IPS DF 6.9 (cell line): ENCODE measurements around the gene SMYD3.

ENCODE experiments used
- DNase-seq: peaks from one replicate; pipeline ENCODE4 v3.0.0-alpha.2; 2013; ENCODE audit warnings: low read depth, low spot score
- H3K27ac ChIP-seq: one replicate; pipeline ENCODE4 v1.5.1; 2013; ENCODE audit warnings: low read length, control low read depth
- H3K27me3 ChIP-seq: 2 replicates; pipeline ENCODE4 v1.6.1; 2013; ENCODE audit warnings: mild to moderate bottlenecking, low read length; ENCODE audit not compliant: control insufficient read depth, insufficient read depth
- H3K36me3 ChIP-seq: 2 replicates; pipeline ENCODE4 v1.6.1; 2013; ENCODE audit warnings: low read length; ENCODE audit not compliant: control insufficient read depth, insufficient read depth
- H3K4me1 ChIP-seq: 2 replicates; pipeline ENCODE4 v1.6.1; 2013; ENCODE audit warnings: low read length; ENCODE audit not compliant: control insufficient read depth, insufficient read depth
- H3K4me3 ChIP-seq: 2 replicates; pipeline ENCODE4 v1.5.1; 2013; ENCODE audit warnings: mild to moderate bottlenecking, low read length
- H3K9me3 ChIP-seq: 2 replicates; pipeline ENCODE4 v1.6.1; 2013; ENCODE audit warnings: low read length, inconsistent platforms; ENCODE audit not compliant: control insufficient read depth, insufficient read depth
- WGBS: extraction: QIAGEN DNeasy Blood & Tissue Kit; methylation state at CpG from one replicate; pipeline ENCODE4 v1.1.7; 2013; ENCODE audit warnings: mixed read lengths, missing lambda C conversion rate; ENCODE audit not compliant: insufficient read length, insufficient coverage; 5-methylcytosine and 5-hydroxymethylcytosine counted together

Gene SMYD3

GRCh38 chr1:246533371-246533905, 26.4 kb upstream of the SMYD3 start:
- Histone ChIP-seq H3K9me3 (no peaks in the 10 kb centered on the region), H3K4me3 (no peak overlapping the region), H3K27ac (no peak overlapping the region), H3K4me1 (no peaks in the 10 kb centered on the region), H3K36me3 (no peaks in the 10 kb centered on the region), H3K27me3 (no peaks in the 10 kb centered on the region)
- no peak for DNase-seq
- WGBS, result no CpG with 5 or more reads among the region's 2 CpGs

- no peak for DNase-seq
- Histone ChIP-seq H3K27ac (no peak overlapping the region), H3K4me3 (no peak overlapping the region), H3K4me1 (no peaks in the 10 kb centered on the region), H3K9me3 (no peaks in the 10 kb centered on the region), H3K36me3 (no peaks in the 10 kb centered on the region), H3K27me3 (no peaks in the 10 kb centered on the region)
- no CpG with 5 or more reads among the region's 1 CpG for WGBS
Measured at GRCh38 chr1:246532519-246532918, 25.4 kb upstream of the SMYD3 start.

DNA sequence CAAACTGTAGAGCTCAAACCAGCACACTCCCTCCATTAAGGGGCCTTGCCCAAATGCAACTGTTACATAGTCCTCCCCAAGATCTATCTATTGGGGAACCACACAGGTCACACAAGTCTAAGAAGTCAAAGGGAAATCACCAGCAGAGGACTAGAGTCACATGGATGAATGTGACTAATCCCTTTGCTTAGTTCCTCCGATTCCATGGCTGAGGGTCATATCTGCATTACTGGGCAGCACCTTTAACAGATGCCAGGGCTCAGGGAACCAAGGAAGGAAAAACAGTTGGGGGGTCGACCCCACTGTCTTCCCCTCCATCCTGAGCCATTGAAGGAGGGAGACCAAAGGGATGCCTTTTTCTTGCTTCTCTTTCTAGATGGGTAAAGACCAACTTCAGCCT, 23.4 kb upstream of the SMYD3 start:
- Histone ChIP-seq H3K4me1 (no peaks in the 10 kb centered on the region), H3K36me3 (no peaks in the 10 kb centered on the region), H3K4me3 (no peak overlapping the region), H3K27me3 (no peaks in the 10 kb centered on the region), H3K9me3 (no peaks in the 10 kb centered on the region), H3K27ac (no peak overlapping the region)
- DNase-seq, result no peak
- no CpG with 5 or more reads among the region's 2 CpGs for WGBS

DNA sequence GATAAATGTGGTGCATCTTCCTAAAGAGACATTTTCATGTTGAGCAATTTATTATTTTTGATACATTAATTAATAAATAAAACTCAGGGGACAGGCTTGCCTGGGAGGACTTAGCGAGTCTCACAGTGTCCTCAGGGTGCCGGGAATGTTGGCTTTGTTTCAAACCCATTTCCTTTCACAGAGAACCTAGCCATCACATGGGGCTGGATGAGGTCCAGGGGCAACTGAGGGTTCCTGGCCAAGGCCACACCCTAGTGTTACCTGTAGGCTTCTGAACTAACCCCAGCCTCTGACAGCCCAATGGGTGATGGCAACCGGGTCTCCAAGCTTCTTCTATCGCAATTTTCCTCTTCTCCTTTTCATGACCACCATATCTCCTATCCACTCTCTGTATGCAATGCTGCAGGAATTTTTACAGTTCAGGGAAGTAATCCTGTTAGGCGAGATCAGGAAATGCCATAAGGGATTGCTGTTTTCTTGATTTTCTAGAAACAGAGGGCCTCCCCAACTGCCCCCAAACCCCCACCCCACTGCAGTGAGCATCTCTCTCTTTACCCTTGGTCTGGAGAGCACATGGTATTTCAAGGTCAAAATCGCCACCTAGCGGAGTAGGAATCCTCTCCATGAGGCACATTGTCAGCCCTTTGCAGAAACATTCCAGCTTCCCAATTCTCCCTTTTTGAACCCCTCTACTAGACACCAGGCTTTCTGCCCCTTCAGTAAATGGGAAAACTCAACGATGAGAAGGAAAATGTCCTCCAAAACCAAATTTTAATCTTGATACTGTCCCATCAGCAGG, 22.1 kb upstream of the SMYD3 start:
- no peak overlapping the region for H3K27ac ChIP-seq
- H3K4me3 ChIP-seq, result no peak overlapping the region
- no peaks in the 10 kb centered on the region for H3K36me3 ChIP-seq
- no peak for DNase-seq
- no peaks in the 10 kb centered on the region for H3K27me3 ChIP-seq
- H3K4me1 ChIP-seq, result no peaks in the 10 kb centered on the region
- no CpG with 5 or more reads among the region's 8 CpGs for WGBS
- no peaks in the 10 kb centered on the region for H3K9me3 ChIP-seq

- no CpG with 5 or more reads among the region's 5 CpGs for WGBS
- no peak overlapping the region for H3K27ac ChIP-seq
- H3K36me3 ChIP-seq, result no peaks in the 10 kb centered on the region
- H3K4me3 ChIP-seq, result no peak overlapping the region
- DNase-seq, result no peak
- no peaks in the 10 kb centered on the region for H3K4me1 ChIP-seq
- no peaks in the 10 kb centered on the region for H3K9me3 ChIP-seq
- no peaks in the 10 kb centered on the region for H3K27me3 ChIP-seq
Measured at GRCh38 chr1:246527402-246528088, 20.5 kb upstream of the SMYD3 start.

- no peaks in the 10 kb centered on the region for H3K9me3 ChIP-seq
- WGBS, result no CpG with 5 or more reads among the region's 7 CpGs
- no peak overlapping the region for H3K4me3 ChIP-seq
- no peaks in the 10 kb centered on the region for H3K36me3 ChIP-seq
- no peaks in the 10 kb centered on the region for H3K4me1 ChIP-seq
- no peak for DNase-seq
- no peaks in the 10 kb centered on the region for H3K27me3 ChIP-seq
- H3K27ac ChIP-seq, result no peak overlapping the region
Measured at GRCh38 chr1:246526915-246527314, 19.8 kb upstream of the SMYD3 start.

DNA sequence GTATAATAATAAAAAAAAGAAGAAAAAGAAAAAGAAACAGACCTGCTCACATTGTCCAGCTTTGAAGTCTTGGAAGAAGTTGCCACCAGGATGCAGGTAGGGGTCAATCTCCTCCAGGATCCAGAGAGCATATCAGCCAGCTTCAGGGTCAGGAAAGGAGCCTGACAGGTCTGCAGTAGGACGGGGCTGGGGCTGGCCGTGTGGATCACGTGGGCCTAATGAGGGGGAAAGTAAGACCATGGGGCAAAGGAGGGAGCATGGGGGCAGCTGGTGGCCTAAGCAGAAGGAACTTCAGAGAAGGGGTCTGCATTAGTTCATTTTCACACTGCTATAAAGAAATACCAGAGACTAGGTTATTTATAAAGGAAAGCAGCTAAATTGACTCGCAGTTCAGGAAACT, 19.3 kb upstream of the SMYD3 start:
- Histone ChIP-seq H3K4me3 (no peak overlapping the region), H3K27ac (no peak overlapping the region), H3K4me1 (no peaks in the 10 kb centered on the region), H3K36me3 (no peaks in the 10 kb centered on the region), H3K9me3 (no peaks in the 10 kb centered on the region), H3K27me3 (no peaks in the 10 kb centered on the region)
- no CpG with 5 or more reads among the region's 4 CpGs for WGBS
- no peak for DNase-seq

GRCh38 chr1:246519514-246519913, 12.4 kb upstream of the SMYD3 start:
- H3K4me1 ChIP-seq, result no peaks in the 10 kb centered on the region
- H3K36me3 ChIP-seq, result no peaks in the 10 kb centered on the region
- H3K27ac ChIP-seq, result no peak overlapping the region
- DNase-seq, result no peak
- peaks cover 2% of the 10 kb centered on the region for H3K9me3 ChIP-seq
- no CpG with 5 or more reads among the region's 1 CpG for WGBS
- no peak overlapping the region for H3K4me3 ChIP-seq
- H3K27me3 ChIP-seq, result no peaks in the 10 kb centered on the region

DNA sequence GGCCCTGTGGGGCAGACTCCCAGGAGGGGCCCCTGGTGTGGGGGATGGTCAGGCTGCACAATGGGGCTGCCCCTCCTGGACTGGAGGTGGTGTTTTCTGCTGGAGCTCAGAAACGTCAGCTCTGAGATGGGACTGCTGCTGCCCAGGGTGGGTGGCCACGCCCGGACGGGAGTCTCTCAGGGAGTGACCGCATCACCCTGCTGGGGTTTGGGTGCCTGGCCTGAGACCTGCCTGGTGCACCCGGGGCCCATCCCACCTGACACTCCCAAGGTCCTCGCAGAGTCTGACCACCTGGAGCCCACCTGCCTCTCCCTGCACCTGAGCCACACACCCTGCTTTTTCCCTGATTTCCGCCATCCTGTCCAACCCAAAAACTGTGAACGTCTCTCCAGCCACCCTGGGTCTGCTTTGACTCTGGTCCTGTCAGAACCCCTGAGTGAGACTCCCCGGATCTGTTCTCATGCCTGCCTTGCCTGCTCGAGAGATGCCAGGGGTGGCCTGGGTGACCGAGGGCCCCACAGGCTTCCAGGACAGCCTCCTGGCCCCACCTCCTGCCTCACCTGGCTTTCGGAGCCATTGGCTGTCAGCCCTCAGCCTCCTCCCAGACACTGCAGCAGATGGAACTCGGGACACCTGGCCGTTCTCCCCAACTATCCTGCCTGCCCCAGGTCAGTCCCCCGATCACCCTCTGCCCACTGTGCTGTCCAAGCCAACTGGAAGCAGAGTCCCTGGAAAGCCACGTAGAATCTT, 11.6 kb upstream of the SMYD3 start:
- H3K9me3 ChIP-seq, result peaks cover 2% of the 10 kb centered on the region
- no peaks in the 10 kb centered on the region for H3K36me3 ChIP-seq
- no peak overlapping the region for H3K27ac ChIP-seq
- H3K4me1 ChIP-seq, result no peaks in the 10 kb centered on the region
- no peaks in the 10 kb centered on the region for H3K27me3 ChIP-seq
- no peak for DNase-seq
- no CpG with 5 or more reads among the region's 17 CpGs for WGBS
- no peak overlapping the region for H3K4me3 ChIP-seq

GRCh38 chr1:246517391-246517790, 10.3 kb upstream of the SMYD3 start:
- Histone ChIP-seq H3K27me3 (no peaks in the 10 kb centered on the region), H3K36me3 (no peaks in the 10 kb centered on the region), H3K27ac (no peak overlapping the region), H3K9me3 (peaks cover 2% of the 10 kb centered on the region), H3K4me3 (no peak overlapping the region; the same call in 1 of the 2 replicates), H3K4me1 (no peaks in the 10 kb centered on the region)
- no CpG with 5 or more reads among the region's 7 CpGs for WGBS
- no peak for DNase-seq
